Occipital lobe (tissue), 2 donors: ENCODE measurements around the gene CEPT1. TPM values are rescaled to one million over a fixed set of nuclear protein-coding genes. Genes with fewer than 3 reads are reported as not detected.
A peak's percentile ranks its signal among the peaks of the same experiment; 100 is the strongest.

ENCODE experiments used
- DNase-seq: peaks from one replicate; lab custom pipeline; 2025; lab: John Stamatoyannopoulos, UW
- total RNA-seq: library from RNA; depleted of rRNA; stranded (reverse); fragments of >200 nt; gene quantifications from one replicate; pipeline ENCODE4 v1.2.3, GENCODE V29; 2014

CEPT1 gene
- total RNA-seq, 1 donor from 2014 or later, result 51.0 TPM

GRCh38 chr1:111192074-111192473 lies 52.1 kb downstream of the CEPT1 start:
- DNase-seq, result no peak

- no peak for DNase-seq
Observed at GRCh38 chr1:111192658-111193519, 52.9 kb downstream of the CEPT1 start.

DNA sequence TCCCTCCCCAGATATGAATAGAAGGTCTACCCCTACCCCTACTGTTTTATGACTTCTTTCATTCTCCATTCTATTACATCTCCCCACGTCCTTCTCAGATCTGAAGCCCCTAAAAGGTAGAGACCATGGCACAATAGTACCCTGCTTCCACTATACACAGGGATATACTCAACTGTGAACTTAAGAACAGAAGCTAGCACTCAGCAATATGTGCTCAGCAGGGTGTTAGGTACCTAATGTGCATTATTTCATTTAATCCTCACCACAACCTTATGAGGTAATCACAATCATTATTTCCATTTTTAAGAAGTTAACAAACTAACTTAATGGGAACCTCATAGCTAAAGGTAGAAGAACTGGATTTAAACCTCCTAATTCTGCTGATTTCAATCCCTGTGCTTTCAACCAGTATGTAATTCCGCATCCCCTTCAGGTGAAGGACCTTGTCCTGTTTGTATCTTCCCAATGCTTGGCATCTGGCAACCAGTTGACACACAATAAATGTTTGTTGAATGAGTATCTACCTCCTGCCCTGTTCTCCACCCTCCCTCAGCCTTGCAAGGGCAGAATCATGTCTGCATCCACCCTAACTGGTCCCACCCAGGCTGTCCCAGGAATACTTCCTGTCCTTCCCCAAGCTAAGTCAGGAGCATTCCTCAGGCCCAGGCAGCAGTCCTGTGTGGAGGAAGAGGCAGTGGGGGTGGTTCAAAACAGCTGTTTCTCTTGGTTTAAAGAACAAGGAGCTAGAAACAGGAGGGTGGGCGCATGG lies 53.9 kb downstream of the CEPT1 start:
- no peak for DNase-seq

GRCh38 chr1:111195002-111195684 lies 55.1 kb downstream of the CEPT1 start:
- DNase-seq, result no peak

DNA sequence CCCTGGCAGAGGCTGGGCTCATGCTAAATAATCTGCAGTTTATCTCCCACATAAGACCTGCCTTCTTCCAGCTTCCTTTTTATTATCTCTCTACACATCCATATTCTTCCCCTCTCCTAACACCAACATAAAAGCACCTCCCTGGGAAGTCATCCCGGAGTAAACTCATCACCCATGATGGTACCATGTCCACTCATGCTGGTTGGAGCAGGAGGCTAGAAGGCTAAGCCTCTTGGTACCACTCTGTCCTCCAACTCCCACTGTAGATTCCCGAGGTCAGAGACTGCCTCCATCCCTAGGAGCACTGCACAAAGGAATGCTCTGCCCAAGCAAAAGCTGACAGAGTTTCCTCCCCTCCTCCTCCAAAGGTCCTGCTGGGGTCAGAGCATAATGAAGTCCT lies 56.2 kb downstream of the CEPT1 start:
- DNase-seq, result no peak

- DNase-seq, result no peak
Observed at GRCh38 chr1:111197598-111198284, 57.7 kb downstream of the CEPT1 start.

GRCh38 chr1:111198836-111199235 lies 58.8 kb downstream of the CEPT1 start:
- no peak for DNase-seq

DNA sequence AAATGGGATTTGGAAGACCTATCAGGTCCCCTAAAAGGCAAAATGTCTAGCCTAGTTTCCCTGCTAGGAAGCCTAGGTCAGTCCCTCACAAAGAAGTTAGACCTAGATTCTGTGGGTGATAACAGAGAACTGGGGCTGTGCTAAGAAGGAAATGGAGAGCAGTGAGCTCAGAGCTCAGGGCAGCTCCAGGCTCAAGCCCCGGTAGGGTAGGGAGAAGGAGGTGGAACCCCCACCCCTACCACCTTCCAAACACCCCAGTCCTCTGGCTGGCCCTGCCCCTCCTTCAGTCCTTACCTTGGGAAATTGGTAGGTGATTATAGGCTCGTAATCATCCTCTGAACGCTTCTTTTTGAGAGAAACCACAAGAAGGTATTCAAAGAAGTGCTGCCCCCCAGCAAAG lies 59.3 kb downstream of the CEPT1 start:
- no peak for DNase-seq

GRCh38 chr1:111199881-111200801 lies 60.1 kb downstream of the CEPT1 start, which contains the start of gene DENND2D:
TSS of gene DENND2D (minus strand) at chr1:111200646. CDS start at chr1:111200459, 187 bp downstream.
- DNase-seq, result peak; percentile 18

DNA sequence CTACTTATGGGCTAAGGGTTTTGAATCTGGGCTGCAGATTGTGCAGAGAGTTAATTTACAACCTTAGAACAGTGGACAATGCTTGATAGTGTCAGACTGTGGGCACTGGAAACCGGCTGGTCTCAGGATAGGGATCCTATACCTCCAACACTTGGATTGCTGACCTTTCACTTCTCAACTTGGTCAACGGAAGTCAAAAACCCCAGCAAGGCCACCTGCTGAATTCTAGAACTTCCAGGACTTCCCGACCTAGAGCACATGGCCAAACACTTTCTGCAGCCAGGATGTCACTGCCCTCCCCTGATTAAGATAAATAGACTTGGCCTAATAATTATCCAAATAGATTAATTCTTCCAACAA lies 60.8 kb downstream of the CEPT1 start:
- no peak for DNase-seq

DNA sequence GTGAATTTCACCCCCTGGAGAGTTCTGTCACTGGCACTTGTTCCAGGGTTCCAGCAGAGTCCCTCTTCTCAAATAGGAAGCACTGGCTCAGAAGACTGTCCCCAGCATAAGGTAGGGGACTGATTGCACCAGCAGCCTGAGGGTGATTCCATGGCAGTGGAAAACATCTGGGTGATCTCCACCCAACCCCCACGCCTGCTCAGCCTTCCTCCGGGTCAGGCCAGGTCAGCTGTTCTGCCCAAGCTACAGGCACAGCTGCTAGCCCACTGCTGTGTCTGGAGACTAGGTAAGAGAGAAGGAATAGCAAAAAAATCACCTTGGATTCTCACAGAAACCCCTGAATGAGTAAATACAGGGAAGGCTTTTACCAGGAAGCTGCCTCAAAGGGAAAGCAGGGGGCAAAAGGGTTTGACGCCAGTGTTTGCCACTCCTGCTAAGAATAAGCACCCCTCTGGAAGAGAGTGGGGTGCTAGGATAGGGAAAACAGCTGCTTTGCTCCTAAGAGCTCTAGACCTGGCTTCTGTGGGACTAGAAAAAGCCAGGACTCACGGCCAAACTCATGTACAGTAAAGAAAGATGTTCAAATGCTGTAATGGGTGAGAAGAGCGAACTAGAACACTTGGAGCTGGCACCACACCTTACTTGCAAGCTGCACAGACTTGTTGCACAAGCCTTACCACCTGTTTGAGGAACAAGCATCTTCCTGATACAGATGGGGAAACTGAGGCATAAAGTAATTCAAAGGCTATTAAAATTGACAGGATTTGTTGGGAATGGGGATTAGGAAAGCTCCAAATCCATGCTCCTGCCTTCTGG lies 61.5 kb downstream of the CEPT1 start:
- no peak for DNase-seq

DNA sequence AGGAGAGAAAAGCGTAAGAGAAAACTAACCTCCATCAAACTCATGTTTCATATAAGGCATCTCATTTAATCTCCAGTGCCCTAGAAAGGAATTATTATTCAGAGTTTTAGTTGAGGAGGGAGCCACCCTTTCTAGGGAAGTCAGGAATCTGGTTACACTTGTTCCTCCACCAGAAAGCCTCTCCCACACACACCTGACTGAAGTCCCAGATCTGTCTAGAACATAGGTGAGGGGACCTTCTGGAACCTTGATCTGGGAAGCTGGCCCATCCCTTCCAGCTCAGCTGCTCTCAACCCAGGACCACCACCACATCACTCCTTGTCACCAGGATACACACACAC lies 62.3 kb downstream of the CEPT1 start:
- DNase-seq, result no peak

DNA sequence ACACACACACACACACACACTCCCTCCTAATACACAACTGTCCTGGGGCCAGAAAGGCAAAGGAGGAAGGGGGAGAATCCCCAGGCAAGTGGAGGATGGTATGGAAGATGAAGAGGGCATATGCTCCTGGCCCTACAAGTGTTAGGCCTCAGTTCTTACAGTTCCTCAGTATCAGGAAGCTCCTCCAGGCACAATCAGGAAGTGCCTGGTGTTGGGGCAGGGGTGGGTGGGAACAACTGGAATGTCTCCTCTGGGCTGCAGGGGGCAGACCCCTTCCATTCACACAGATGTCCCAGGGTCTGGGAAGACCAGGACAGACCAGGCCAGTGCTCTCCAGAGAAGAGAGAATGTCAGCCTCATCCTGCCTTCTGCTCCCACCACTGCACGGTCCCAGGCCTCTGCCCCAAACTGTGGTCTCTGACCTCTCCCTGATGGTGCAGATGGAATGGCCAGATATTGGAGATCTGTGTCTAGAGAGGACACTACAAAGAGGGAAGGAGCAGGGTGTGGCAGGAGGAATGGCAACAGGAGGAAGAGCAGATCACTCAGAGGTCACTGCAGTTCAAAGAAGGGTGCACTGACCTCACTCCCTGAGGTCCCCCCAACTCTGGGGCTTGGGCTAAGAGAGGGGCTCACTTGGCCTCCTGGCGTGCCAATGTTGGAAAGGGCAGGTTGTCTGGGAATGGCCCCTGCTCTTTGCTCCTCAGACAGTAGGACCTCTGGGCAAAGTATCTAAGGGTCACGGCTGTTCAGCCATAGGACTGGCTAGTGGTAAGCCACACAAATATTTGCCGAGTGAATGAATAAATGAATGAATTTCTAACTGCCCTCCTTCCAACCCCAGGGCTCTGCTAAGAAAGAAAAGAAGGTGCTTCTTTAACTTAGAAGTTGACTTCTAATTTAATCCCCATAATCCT lies 62.9 kb downstream of the CEPT1 start:
- DNase-seq, result no peak

GRCh38 chr1:111203681-111204200 lies 63.7 kb downstream of the CEPT1 start:
- DNase-seq, result no peak

DNA sequence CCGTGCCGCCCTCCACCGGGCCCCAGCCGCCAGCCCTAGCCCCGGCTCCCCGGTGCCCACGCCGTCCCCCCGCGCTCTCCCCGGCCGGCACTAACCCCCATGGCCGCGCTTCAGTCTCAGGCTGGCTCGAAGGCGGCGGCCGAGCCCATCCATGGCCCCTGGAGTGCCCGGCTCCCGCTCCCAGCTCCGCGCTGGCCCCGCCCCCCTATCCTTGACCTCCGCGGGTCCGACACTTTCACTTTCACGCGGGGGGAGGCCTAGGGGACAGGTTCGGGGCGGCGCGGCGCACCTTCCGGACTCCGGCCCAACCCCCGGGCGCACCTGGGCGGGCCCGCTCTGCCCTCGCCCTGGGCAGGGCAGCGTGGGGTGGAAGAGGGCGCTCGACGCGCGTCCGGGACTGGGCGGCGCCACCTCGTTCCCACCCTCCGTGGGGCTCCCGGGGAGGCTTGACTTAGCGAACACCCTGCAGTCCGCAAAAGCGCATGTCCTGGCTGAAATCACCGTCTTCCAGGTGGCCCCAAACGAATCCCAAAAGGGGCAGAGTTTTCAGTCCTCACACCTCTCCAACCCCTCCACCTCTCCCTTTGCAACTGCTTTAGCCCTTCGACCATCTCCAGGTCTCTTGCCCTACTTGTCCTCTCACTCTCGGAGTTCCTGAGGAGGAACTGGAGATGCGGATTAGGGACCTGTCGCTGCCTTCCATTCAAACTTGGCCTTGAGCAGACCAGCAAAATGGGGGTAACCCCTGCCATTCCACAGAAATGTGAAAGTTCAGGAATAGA lies 64.4 kb downstream of the CEPT1 start:
- DNase-seq, result no peak

DNA sequence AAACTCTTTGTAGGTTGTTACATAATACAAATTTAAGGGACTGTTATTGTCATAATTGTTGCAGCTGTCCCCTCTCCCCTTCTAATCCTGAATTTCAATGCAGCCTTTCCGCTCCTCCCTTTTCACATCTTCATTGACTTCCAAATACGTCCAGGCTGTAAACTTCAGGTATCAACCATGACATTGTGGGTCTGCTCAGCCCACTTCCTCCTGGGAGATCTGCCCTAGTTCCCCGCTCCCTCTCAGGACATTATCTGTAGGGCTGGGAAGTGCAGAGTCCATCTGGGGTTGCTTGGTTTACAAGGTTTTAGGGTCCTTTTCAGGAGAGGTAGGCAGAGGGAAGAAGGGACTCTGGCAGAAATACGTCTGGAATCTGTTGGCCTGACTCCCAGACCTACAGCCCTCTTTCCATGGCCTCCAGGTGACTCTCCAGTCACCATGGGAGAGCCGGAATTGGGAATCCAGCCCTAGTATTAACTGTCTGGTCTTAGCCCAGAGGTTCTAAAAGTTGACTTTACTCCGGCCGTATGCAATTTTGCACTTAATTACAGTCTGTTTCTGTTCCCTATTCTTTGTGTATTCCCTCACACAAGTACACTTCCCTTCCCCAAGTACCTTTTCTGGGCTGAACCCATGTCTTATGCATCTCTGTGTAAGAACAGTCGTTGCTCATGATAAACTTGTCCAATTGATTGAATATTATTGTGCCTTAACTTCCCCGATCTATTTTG lies 65.1 kb downstream of the CEPT1 start:
- no peak for DNase-seq

DNA sequence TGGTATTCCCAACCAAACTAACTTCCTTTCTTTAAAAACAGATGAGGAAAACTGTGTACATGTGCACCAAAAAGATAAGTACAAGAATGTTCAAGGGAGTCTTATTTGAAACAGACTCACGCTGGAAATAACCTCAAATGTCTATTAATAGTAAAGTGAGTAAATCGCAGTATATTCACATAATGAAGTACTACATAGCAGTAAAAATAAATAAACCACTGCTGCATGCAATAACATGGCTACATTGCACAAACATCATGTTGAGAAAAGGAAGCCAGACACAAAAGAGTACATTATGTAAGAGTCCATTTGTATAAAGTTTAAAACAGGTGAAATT lies 65.7 kb downstream of the CEPT1 start:
- DNase-seq, result no peak
